ENCODE data around the gene ZACN.

DNA sequence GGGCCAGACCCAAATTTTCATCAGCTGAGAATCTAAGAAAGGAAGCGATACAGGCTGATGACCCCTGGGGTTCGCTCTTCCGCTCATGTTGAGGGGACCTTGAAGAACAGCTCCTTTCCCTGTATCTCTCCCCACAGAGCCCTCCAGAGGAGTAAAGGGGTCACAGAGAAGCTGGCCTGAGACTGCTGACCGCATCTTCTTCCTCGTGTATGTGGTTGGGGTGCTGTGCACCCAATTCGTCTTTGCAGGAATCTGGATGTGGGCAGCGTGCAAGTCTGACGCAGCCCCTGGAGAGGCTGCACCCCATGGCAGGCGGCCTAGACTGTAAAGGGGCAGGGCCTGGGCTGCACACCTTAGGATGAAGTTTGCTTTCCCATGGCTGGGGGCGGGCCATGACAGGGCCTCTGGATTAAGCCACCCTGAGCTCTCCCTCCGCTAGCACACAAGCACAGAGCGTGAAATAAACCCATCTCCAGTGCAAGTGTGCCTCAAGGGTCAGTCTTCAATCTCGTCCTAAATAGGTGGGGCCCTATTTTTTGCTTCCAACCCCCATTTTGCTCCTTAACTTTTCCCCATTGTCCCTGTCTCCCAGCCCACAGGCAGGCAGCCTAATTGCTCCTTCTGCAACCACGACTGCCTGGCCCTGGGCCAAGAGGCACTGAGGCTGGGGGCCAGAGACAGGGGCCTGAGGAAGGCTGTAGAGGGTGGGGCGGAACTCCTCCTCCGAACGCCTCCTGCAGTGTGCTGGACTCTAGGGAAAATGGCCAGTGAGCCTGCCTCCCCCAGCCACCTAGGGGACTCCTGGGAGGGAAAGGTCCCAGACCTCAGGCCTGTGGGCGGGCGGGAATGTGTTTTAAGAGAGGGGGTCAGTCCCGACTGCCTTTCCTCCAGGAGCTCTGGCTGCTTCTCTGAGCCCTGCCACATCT is 3.6 kb downstream of the ZACN start:
- TF ChIP-seq POLR2A (IDR thresholded peaks at IDR 0.05), result no peak
- TF ChIP-seq, protein P1, sequence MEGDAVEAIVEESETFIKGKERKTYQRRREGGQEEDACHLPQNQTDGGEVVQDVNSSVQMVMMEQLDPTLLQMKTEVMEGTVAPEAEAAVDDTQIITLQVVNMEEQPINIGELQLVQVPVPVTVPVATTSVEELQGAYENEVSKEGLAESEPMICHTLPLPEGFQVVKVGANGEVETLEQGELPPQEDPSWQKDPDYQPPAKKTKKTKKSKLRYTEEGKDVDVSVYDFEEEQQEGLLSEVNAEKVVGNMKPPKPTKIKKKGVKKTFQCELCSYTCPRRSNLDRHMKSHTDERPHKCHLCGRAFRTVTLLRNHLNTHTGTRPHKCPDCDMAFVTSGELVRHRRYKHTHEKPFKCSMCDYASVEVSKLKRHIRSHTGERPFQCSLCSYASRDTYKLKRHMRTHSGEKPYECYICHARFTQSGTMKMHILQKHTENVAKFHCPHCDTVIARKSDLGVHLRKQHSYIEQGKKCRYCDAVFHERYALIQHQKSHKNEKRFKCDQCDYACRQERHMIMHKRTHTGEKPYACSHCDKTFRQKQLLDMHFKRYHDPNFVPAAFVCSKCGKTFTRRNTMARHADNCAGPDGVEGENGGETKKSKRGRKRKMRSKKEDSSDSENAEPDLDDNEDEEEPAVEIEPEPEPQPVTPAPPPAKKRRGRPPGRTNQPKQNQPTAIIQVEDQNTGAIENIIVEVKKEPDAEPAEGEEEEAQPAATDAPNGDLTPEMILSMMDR (IDR thresholded peaks at IDR 0.05 in 8 of 11, conservative IDR thresholded peaks at IDR 0.05 in 3 of 11), result no peak
